GM21737 (cell line): Measurements from ENCODE around the gene FCGR3A.
"Not testable (repeated sequence)": the region's sequence is repeated elsewhere in the genome, so short reads cannot be mapped to it uniquely, and the experiment has no call there.

ENCODE experiments used
- ATAC-seq: cut with Tn5 transposase; IDR thresholded peaks from one replicate; pipeline ENCODE4 v1.9.1; 2021; ENCODE audit warnings: mild to moderate bottlenecking, moderate library complexity; ENCODE audit not compliant: unreplicated experiment

Gene FCGR3A

DNA sequence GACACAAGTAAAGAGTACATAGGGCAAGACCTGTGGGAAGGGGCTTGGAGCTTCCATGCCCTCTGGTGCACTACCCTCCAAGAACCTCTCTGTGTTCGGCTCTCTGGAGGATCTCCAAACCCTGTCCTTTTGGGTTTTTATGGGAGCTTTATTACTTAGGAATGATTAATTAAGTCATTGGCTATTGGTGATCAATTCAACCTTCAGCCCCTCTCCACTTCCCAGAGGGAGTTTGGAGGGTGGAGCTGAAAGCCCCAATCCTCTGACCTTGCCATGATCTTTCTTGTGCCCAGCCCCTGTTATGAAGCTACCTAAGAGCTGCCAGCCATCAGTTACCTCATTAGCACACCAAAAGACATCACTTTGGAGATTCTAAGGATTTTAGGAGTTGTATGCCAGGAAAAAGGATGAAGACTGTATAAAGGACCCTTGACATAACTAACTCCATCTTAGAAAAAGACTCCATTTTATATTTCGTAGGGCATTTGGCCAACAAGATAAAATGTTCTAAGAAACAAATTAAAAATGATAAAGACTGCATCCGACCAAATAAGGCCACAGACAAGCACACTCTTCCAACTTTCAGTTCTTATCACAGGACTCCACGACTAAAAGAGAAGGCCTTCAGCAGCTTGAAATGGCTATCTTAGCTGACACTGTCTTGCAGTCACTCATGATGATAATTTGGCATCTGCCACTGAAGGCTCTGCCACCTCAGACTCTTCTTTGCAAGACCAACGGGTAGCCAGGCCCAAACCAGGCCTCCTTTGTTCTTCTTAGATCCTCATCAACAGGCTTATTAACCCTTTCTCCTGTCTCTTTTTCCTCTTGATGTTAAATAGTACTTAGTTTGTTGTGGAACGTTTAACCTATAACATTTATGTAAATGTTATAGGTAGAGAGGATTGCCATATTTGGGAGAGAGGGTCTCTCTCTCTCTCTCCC lies 8.2 kb upstream of the FCGR3A start:
- not testable (repeated sequence) for ATAC-seq

DNA sequence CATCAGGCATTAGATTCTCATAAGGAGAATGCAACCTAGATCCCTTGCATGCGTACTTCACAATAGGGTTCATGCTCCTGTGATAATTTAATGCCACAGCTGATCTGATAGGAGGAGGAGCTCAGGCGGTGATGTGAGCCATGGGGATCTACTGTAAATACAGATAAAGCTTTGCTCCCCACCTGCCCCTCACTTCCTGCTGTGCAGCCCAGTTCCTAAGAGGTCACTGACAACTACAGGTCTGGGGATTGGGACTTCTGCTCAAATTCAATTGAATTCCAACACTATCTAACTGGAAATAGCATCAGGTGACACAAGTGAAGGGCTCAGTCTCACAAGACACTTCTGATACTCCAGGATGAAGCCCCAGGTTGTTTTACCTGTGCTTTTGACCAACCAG lies 7.4 kb upstream of the FCGR3A start:
- not testable (repeated sequence) for ATAC-seq

DNA sequence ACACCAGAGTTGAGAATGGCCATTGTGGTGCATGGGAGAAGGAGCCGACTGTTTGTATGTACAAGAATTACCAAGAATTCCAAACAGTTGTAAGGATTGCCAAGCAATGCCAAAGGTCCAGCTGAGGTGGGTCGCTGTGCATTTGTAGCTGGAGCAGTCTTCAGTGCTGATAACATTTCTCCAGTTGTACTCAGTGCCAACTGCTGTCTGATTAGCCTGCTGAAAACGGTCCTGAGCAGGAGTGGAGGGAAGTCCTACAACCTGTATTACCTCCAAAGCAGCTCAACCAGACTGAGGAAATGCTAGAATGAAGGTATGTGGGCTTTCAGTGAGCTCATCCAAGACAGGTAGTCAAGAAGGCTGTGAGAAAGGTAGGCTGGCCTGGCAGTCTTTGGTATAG lies 6.5 kb upstream of the FCGR3A start:
- not testable (repeated sequence) for ATAC-seq

DNA sequence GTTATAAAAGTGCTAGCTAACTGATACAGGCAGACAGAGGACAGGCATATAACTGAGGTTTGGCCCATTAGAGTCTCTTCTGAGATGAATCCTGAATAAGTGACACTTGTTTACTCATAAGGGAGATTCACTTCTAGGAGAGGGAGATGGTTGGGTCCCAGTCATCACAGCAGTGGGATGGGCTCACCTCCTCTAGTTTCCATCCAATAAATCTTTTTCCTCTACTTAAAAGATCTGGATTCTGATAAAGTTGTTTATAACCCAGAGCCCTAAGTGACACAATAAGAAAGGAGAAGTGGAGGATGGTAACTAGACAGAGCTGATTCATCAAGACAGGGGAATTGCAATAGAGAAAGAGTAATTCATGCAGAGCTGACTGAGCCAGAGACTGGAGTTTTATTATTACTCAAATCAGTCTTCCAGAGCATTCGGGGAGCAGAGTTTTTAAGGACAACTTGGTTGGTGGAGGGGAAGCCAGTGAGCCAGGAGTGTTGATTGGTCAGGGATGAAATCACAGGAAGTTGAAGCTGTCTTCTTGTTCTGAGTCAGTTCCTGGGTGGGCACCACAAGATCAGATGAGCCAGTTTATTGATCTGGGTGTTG lies 5.3 kb upstream of the FCGR3A start:
- not testable (repeated sequence) for ATAC-seq

DNA sequence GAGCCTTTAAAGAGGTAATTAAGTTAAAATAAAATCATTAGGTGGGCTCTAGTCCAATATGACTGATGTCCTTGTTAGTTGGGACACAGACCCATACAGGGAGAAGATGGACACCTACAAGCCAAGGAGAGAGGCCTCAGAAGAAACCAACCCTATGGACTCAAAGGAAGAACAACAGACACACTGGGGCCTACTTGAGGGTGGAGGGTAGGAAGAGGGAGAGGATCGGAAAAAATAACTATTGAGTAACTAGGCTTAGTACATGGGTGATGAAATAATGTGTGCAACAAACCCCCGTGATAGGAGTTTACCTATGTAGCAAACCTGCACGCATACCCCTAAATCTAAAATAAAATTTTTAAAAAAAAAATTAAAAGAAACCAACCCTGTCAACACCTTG lies 4.7 kb upstream of the FCGR3A start:
- not testable (repeated sequence) for ATAC-seq

DNA sequence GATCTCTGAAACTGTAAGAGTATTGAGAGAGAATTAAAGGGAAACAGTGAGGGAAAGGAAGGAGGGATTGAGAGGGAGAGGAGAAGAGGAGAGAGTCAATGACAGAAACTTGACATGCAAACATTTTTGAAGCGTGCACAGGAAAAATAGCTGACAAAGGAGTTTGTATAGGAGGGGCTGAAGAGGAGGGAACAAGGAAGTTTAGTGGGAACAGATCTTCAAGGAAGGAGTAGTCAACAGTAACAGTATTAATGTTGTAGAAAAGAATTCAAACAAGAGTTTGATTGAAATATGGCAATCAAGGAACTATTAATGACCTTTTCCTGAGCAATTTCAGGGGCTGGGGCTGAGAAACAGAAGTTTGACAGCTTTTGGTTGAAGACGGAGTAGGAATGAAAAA lies 4.0 kb upstream of the FCGR3A start:
- ATAC-seq, result not testable (repeated sequence)

DNA sequence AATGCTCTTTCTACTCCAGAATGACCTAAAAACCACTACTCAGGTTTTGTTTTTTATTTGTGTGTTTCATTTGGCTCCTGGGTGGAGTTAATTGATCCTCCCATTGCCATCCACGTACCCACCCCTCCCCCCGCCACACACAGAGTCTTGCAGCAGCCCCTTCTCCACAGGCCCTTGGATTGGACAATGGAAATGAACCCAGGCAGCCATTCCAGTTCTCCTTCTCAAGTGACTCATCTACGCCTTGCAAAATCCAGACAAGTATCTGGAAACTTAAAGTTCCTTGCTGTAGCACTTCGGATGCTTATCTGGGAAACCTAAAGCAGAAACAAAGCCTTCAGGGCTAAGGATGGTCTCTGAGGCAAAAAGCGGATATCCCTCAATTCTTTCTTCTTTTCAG lies 1.3 kb upstream of the FCGR3A start:
- not testable (repeated sequence) for ATAC-seq

DNA sequence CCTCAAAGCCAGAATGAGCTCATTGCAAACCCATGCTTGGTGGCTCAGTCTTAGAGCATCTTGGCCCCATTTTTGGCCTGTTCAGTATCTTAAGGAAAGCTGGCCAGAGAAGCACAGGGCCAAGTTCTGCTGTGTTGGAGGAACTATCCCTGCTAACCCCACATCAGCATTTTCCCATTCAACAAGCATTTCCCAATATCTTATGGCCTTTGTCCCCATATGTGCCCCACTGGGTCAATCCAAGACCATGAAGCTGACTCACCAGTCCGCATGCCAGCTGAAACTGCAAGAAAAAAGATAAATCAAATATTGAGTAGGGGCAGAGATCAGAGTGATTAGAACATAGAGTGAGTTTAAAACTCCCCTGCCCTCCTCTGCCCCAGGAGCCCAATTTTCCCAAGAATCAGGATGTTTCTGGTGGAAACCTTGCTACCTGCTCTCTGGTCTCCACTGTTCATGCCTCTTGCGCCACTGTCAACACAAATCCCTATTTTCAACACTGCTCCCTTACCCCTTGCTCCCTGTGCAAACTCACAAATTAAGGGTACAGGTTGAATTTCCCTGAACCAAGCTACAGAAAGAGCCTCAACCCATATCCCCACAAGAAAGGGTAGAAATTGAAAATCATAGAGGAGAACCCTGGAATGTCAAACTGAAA lies 740 bp downstream of the FCGR3A start:
- not testable (repeated sequence) for ATAC-seq

DNA sequence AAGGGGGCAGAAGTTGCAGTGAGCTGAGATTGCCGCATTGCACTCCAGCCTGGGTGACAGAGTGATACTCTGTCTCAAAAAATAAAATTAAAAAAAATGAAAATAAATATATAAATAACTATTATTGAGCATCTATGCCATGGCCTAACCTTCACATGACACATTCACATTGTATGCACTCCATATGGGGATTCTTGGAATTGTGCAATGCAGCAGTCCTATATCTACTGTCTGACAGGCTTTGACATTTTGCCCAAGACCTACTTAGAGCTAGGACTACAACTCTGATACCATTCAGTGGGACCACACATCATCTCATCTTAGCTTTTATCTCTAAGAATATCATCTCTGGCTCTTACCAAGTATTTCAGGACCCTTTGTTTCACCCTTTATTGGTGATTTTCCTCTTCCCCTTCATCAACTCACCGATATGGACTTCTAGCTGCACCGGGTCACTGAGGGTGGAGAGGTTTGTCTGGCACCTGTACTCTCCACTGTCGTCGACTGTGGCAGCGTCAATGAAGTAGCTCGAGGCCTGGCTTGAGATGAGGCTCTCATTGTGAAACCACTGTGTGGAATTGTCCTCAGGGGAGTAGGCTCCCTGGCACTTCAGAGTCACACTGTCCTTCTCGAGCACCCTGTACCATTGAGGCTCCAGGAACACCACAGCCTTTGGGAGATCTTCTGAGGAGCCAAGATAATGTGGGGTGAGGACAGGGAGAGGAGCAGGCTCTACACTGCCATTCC lies 1.4 kb downstream of the FCGR3A start:
- ATAC-seq, result not testable (repeated sequence)

DNA sequence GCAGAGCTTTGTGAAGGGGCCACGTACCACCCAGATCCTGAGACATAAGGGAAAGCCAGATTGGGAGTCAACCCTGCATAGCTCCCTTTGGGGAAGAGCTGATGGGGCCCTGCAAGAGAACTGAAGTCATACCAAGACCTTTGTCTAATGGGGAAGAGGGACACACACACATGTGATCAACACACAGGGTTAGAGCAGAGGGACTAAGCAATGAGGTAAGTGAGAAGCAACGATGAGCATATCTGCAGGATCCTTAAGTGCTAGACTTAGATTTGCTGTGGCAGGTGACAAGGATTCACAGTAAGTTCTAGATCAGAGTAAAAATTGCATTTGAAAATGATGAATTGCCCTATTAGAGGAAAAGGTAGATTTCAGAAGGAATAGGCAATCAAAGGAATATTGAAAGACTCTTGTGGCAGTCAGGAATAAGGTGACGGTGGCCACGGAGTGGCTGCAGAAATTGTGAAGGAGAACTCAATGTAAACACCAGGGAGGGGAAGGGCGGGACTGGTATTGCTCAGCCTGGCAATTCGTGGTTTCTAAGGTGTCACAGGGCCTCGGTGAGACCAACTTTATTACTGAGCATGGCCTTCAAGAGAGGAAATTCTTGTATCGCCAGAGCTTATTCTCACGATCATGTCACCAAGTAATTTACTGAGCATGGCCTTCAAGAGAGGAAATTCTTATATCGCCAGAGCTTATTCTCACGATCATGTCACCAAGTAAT lies 4.5 kb downstream of the FCGR3A start:
- not testable (repeated sequence) for ATAC-seq

DNA sequence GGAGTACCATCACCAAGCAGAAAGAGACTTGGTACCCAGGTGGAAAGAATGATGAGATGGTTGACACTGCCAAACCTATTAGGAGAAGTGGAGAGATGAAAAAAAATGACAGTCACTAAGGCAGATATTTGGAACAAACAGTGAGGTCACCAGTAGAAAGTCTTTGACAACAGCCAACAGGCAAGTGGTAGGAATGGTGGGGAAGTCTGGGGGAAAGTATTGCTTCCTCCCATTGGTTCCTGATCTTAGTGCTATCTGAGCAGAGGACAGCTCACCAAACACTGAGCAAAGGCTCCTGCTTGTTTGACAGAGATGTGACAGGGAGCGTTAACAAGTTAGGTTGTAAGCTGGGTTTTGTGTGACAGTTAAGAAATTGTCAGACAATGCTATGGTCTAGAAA lies 6.5 kb downstream of the FCGR3A start:
- ATAC-seq, result not testable (repeated sequence)

DNA sequence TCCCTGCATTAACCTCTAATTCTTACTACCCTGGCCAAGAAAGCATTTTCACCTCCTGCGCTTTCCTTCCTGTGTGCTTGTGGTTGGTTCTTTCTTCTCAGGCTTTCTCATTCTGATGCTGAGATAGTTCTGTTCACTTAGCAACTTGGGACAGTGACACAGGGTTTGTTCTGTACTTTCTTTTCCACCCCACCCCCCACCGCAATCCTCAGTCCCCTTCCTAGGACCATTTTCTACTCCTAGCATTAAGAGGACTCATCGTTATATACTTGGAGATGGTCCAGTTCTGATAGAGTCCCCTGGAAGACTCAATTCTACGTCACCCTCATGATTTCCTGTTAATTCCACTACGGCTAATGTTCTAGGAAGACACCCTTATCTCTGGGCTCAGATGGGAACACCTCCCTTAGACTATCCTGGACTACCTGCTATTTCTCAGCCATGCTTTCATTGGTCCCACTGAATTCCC lies 7.5 kb downstream of the FCGR3A start:
- ATAC-seq, result peak; percentile 53

DNA sequence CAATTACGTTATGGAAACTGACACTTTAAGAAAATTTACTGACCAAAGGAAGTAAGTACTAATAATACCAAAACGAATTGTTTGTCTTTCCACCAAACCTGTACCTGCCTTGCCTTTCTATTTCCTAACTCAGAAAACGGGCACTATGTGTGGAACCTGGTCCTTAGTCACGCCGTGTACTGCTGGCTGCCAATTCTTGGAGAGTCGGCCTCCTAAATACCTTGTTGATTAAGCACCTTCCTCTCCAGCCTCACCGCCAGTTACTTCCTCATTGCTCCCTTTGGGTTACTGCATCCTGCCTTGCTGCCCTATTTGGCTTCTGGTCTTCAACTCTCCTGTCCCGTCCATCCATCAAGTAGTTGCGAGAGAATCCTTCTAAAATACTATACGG lies 9.1 kb downstream of the FCGR3A start:
- peak; percentile 11 for ATAC-seq

DNA sequence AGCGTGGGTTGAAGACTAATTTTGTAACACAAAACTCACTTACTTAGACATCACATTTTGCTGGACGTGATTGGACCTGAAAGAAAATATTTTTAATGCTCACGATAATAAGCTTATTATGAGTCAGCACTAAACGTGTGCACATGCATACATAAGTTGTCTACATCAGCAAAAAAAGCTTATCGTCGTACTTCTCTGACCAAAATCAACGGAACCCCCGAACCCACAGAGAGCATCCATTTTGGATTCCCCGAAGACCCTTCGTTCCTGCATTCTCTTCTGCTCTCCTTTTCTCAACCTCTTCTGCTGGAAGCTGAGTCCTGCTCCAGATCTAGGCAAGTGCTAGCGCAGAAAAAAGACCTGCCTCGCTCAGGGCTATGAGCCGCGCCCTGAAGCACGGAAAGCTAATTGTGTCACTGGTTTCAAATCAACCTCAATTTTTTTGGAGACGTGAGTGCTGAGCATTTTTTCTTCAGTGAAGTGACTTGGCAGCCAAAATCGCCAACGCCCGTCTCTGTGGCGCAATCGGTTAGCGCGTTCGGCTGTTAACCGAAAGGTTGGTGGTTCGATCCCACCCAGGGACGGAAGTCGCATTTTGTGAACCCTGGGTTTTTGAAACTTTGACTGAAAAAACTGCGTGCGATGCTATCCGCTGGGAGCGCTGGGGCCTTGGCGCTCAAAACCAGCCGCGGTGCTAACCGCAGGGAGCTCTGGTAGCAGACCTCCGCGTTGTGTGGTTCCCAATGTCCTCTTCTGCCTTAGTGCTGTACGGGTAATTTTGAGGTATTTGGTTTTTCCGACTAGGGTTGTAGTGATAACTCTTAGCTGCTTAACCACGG lies 9.7 kb downstream of the FCGR3A start:
- peak; percentile 49 for ATAC-seq

DNA sequence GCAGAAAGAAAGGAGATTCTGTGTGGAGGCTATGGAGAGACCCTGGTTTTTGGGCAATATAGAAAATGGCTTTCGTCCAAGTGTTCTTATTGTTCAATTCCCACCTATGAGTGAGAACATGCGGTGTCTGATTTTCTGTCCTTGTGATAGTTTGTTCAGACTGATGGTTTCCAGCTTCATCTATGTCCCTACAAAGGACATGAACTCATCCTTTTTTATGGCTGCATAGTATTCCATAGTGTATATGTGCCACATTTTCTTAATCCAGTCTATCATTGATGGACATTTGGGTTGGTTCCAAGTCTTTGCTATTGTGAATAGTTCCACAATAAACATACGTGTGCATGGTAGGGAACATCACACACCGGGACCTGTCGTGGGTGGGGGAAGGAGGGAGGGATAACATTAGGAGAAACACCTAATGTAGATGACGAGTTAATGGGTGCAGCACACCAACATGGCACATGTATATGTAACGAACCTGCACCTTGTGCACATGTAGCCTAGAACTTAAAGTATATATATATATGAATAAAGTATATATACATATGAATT lies 10.6 kb downstream of the FCGR3A start:
- not testable (repeated sequence) for ATAC-seq

DNA sequence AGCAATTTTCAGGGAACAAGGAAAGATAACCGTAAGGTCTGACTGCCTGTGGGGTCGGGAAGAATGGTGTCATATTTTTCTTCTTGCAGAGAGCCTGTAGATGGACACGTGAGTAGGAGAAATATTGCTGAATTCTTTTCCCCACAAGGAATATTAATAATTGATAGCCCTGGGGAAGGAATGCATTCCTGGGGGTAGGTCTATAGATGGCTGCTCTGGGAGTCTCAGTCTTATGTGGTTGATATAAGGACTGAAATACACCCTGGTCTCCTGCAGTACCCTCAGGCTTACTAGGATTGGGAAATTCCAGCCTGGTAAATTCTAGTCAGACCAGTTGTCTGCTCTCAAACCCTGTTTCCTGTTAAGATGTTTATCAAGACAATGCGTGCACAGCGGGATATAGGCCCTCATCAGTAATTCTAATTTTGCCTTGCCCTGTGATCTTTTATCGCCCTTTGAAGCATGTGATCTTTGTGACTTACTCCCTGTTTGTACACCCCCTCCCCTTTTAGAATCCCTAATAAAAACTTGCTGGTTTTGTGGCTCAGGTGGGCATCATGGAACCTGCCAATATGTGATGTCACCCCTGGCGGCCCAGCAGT lies 12.4 kb downstream of the FCGR3A start:
- ATAC-seq, result not testable (repeated sequence)

DNA sequence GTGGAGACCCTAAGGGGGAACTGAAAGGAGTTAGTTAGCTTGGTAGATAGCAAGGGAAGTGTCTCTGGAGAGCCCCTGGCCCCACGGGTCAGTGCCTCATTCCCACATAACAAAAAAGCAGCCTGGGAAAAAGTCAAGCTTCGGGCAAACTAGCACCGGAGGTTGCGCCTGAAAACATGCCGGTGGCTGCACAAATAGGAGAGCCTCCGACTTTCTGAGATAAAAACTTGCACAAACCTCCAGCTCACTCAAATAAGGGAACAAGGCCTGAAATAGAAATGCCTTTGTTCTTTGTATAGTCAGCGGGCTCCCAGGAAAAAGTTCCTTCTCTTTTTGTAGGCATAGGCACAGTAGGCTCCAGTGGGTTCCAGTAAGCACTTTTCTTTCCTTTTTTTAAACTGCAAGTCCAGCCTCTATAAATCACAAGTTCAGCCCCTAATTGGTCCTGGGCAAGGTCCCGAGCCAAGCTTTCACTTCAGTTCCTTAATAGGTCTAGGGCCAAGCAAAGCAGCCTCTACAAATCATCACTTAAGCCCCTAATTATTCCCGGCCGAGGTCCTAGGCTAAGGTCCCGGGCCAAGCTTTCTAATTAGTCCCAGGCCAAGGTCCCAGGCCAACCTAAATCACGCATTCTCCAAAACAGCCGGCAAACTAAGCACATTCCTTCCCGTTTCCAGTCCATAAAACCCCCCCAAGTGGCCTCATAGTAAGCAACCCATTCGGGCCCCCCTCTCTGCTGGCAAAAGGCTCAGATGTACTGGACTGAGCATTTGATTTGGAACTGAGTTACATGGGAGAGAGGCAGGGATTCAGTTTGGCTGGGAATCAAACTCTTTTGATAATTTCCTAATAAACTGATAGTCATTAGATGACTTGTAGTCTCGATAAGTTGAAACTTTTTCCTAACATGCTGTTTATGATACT lies 16.7 kb downstream of the FCGR3A start:
- ATAC-seq, result not testable (repeated sequence)
